NCI-H187 treated with DMSO at 0.1 percent for 48 hours (cell line): ENCODE data around the gene SRRM4.
"Not testable (repeated sequence)": the region's sequence is repeated elsewhere in the genome, so short reads cannot be mapped to it uniquely, and the experiment has no call there.

Source experiments
- DNase-seq: peaks from one replicate; lab custom pipeline; 2025; lab: John Stamatoyannopoulos, UW

SRRM4 gene

DNA sequence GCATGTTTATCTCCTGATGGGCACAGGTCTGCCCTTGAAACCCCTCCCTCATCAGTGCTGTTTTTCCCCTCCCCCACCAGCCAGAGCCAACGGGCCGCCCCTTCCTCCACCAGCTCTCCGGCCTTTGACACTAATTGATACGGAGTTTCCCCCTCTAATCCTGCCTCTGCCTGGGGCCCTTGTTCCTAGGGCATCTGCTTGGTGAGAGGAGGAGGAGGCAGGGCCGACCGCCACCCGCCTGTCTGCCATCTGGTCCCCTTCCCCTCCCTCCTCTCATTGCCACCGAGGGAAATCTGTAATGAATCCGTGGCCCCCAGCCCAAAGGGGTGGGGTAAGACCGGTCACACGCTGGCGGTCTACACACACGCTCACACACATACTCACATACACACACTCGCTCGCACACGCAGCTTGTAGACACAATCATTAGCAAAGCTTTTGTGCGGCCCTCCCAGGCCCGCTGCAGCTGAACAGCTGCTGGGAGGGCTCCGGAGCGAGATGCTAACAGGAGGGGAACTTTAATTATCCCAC is 27.4 kb downstream of the SRRM4 start:
- DNase-seq: no peak

DNA sequence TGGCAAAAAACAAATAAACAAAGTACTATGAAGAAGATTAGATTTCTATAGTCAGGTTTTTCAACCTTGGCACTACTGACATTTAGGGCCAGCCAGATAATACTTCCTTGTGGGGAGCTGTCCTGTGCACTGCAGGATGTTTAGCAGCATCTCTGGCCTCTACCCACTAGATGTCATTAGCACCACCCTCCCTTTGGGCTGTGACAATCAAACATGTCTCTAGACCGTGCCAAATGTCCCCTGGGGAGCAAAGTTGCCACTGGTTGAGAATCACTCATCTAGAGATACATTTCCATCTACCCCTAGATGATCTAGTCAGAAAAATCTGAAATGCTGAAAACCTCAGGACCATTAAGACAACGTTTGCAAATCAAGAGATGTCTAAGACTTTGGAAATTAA is 29.9 kb downstream of the SRRM4 start:
- no peak for DNase-seq

DNA sequence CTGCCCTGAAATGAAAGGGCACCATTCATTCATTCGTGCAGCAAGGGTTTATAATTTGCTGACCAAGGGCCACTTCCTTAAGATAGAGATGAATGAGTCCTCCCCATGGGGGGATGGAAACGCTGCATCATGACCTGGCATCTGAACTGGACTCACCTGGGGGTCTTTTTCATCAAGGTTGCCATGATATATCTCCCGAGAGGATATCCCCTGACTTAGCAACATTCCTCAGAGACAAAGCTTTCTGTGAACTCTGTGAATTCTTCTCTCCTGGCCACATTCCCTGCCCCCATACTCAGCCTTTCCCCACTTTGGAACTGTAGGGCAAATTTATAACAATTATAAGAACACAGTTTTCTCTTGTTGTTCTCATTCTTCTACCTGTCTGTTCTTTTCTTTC is 30.8 kb downstream of the SRRM4 start:
- no peak for DNase-seq

DNA sequence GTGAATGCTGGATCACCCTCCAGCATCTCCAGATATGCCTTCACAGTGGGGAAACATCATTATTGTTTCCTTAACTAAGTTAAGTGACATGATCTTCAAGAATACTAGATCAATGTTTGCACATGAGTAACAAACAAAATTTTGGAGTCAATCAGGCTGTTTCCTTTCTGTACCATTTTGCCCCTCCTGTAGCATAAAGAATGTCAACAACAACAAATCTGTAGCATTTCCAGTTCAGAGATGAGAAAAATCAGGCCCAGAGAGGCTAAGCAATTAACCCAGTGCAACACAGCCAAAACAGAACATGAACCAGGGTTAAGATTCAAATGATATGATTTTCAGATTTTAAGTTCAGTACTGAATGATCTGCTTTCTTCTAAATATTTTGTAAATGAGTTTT is 31.7 kb downstream of the SRRM4 start:
- DNase-seq: no peak

DNA sequence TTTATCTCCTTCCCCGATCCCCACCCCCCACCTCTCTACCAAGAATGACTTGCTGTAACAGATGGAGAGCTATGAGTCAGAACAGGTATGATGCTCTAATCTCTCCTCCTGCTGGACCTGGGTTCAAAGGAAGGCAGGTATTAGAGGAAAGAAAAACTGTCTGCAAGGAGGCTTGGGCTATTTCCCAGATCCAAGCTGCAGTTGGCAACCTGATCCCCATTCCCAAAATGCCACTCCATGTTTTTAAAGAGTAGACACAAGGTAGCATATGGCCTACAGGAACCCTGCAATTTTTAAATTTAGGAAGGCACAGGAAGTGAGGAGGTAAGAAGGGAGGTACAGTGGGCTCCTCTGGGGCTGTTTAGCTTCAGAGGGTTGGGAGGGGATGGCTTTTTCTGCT is 33.0 kb downstream of the SRRM4 start:
- no peak for DNase-seq

DNA sequence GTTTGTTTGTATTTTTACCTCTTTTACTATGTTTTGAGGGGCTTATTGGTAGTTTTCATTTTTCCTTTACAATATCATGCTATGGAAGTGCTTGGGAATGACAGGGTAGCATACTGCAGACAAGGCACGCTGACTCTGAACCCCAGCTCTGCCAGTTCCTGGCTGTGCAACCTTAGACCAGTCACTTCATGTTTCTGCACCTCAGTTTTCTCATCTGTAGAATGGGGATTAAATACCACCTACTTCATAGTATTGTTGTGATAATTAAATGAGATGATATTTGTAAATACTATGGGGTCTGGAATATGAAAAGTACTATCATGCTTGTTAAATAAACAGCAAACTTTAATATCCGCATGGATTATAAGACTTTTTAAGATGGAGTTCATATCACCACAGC is 35.4 kb downstream of the SRRM4 start:
- DNase-seq: no peak

DNA sequence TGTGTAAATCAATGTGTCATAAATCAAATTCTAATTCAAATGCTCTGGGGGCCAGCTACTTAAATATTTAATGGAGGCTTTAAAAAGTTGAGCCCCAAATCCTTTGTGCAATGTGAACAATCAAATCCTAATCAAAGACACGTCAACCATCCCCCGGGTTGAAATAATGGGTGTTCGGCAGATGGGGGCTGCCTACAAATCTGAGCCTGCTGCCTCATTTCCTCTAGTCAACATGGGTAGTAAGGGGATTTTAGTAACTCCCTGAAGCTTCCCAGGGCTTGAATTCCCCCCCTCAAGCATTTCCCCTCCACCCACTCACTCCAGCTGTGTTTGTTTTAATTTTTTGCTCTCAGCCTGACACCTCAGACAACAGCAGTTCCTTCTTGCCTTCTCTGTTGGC is 37.8 kb downstream of the SRRM4 start:
- DNase-seq: no peak

DNA sequence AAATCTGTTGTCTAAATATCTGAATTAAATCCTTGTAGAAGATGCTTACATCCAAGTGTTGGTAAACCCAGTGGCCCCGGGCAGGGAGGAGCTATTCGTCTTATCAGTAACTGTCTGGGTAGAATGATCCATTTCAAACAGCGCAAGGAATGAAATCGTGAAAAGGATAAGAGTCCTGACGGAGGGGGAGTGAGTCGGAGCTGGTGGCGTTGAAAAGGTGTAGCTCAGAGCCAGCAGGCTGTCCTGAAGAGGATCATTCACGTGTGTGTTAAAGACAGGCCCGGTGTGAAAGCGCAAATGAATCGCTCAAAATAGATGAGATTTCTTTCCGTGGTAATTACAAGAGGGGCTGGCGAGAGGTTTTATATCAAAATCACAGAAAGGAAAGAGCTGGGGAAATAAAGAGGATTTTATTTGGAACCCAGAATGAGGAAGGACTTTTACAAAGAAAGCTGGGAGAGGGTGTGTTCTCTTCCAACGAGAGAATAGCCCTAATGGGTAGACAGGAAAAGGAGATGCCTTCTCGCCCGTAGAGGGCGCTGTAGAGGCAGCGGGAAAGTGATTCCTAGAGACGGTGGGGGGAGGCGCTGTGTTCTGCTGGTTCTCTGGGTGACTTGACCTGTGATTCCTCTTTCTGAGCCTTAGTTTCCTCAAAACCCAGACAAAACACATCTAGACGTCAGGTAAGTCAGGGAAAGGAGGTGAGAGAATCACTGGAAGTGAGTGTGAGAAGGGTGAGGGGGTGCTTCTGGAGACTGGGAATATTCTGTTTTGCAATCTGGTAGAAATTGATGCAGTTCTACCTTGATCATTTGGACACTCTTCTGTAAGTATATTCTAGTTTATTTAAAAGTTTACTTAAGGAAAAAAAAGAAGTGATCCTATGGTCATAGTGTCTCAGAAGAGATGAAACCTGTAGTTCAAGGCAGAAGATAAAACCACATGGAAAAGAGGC is 39.3 kb downstream of the SRRM4 start:
- no peak for DNase-seq

DNA sequence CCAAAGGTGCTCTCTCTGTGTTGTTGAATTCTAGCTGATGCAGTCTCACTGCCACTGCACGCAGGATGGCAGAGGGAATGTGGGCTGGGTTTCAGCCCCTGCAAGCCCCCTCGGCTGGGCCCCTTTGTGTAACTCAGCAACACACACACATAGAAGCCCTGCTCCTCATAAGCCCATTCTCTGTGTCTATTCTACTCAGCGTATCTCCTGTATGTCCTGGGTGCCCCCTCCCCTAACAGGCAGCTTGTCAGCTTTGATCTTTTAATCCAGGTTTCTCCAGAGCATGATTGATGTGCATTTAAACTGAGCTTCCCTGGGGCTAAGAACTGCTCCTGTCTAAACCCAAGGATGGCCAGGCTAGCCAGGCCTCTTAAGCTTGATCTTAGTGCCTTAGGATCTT is 43.0 kb downstream of the SRRM4 start:
- DNase-seq: no peak

DNA sequence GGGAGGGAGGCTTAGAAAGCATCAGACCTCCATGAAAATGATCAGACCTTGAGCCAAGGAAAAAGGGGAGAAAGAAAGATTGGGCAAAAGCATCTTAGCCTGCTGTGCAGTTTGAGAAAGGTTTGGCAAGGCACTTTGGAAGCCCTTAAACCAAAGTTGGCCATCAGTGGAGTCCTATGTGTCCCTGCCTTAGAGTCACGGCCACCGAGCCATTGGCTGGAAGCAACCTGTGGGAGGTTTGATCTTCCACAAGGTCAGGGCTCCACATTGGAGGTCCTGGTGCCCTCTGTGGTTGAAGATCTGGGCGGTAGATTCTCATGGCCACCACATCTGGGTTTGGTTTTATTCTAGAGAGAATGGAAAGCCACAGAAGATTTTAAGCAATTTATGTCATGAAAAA is 44.4 kb downstream of the SRRM4 start:
- no peak for DNase-seq

DNA sequence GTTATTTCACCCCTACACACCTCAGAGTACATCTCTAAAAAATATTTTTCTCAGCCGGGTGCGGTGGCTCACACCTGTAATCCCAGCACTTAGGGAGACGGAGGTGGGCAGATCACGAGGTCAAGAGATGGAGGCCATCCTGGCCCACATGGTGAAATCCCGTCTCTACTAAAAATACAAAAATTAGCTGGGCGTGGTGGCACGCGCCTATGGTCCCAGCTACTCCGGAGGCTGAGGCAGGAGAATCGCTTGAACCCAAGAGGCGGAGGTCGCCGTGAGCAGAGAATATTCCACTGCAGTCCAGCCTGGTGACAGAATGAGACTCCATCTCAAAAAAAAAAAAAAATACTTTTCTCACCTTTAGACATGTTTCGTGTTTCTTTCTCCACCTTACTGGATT is 52.0 kb downstream of the SRRM4 start:
- not testable (repeated sequence) for DNase-seq

DNA sequence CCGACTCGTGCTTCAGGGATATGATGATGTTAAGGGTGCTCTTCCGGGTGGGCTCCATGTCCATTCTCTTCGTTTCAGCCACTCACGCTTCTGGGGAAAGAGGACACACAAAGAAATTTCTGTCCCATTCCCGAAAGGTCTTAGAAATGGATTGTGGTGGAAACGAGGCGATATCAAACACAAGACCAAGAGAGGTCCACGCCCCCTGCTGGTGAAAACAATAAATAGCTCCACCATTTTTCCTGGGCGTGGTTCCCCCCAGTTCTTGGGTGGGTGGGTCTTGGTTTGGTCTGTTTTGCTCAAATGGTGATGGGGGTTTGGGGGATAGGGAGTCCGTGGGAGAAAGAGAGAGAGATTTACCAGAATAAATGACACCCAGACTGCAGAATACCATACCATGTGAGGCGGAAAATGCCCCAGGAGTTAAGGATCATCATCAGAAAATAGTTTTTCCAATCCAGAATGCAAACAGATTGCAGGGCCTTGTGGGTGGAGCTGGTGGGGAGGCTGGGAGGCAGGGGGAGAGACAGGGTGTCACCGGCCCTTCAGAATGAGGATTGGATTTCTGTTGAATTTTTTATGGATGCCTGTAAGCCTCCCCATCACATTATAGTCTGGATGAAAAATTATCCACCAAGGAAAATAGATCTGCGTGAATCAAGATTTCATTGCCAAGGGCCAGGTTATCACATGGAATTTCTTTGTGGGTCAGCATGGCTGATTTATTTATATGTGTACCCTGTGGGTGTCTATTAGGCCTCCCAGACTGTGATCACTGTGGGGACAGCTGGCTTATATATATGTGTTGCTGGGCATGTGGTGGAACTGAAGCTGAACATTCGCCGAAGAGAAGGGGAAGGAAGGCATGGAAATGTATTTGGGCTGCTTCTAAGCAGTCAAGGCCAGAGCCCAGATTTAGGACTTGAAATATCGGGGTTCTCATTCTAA is 55.8 kb downstream of the SRRM4 start:
- no peak for DNase-seq

DNA sequence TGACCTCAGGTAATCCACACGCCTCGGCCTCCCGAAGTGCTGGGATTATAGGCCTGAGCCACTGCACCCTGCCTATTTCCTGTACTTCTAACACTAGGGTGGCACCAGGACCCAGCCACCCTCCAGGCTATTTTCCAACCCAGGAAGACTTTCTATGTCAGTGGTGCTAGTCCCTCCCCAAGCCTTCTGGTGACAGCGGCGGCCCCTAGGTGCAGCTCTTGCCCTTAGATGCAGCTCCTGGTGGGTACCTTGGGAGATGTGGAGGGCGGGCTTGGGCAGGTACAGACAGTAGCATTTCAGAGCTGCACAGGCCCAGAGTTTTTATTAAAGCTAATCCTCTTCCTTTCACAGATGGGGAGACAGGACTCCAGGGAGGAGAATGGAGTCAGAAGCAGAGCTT is 62.8 kb downstream of the SRRM4 start:
- DNase-seq: no peak

DNA sequence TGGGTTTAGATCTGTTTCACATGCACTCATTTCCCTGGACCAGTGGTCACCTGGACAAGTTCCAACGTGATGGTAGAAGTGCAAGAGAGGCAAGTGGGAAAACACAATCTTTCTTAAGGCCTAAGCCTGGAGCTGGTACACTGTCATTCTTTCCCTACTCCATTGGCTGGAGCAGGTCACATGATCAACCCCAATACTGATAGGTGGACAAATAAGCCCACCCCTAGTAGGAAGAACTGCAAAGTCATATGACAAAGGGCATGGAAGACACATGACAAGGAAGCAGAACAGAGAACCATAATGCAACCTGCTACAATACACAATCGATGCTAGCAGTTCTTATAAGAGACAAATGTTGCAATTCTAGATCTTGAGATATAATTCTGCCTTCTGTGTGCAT is 66.3 kb downstream of the SRRM4 start:
- DNase-seq: no peak

DNA sequence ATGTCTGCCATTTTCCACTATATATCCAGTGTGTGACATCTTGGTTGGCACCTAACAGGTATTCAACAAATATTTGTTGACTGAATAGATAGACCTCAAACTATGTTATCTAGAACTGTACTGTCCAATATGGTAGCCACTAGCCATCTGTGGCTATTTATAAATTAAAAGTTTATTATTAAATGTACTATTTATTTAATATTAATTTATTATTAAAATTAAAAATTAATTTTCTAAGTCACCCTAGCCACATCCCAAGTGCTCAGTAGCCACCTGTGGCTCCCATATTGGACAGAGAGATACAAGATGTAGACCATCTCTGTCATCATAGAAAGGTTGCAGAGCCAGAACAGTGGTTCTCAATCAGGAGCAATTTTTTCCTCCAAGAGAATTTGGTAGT is 69.3 kb downstream of the SRRM4 start:
- DNase-seq: no peak

DNA sequence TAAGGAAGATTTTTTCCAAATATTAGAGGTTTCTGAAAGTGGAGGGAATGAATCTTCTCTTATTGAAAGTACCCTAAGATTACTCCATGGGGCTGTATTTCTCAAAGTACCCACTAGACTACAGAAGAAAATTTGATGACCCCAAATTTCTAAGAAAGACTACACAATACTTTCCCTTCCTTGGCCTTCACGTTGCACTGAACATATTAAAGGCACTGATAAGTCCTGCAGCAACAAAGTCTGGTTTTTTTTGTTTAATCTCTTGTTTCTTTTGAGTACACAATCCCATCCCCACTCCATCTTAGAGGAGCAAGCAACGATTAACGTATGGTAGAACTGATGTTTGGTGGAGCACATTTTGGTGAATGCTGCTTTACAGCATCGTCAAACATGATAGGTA is 70.1 kb downstream of the SRRM4 start:
- DNase-seq: no peak

DNA sequence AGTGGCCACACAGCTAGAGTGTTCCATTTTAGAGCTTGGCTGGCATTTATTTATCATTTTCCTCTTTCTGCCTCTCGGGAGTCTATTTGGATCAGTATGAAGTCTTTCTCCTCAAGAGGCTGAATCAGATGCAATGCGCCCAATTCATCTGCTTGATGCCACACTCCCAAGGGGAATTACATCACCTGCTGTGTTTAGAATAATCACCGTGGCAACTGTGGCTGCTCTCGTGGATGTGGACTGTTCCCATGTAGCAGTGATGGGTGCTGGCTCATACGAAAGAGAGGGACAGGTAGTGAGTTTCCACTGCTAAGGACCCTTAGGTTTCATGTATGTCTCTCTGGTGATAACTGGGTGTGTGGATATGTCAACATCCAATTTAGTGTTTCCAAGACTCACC is 70.7 kb downstream of the SRRM4 start:
- no peak for DNase-seq

DNA sequence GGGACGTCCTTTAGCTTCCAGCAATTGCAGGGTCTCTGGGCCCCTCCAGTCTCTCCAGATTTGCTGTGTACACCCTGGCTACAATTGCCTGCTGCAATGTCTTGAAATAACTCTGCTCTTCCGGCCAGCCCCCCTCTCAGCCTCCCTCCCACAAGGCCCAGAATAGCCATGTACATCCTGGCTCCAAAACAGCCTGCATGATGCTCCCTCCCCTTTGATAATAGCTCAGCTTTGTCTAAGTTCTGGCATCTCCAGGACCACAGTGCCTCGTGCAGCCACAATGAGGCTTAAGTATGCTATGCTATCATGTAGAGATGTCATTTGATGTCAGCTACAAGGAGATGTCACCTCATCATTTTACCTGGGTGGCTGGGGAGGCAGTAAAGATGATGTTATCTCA is 74.6 kb downstream of the SRRM4 start:
- no peak for DNase-seq

DNA sequence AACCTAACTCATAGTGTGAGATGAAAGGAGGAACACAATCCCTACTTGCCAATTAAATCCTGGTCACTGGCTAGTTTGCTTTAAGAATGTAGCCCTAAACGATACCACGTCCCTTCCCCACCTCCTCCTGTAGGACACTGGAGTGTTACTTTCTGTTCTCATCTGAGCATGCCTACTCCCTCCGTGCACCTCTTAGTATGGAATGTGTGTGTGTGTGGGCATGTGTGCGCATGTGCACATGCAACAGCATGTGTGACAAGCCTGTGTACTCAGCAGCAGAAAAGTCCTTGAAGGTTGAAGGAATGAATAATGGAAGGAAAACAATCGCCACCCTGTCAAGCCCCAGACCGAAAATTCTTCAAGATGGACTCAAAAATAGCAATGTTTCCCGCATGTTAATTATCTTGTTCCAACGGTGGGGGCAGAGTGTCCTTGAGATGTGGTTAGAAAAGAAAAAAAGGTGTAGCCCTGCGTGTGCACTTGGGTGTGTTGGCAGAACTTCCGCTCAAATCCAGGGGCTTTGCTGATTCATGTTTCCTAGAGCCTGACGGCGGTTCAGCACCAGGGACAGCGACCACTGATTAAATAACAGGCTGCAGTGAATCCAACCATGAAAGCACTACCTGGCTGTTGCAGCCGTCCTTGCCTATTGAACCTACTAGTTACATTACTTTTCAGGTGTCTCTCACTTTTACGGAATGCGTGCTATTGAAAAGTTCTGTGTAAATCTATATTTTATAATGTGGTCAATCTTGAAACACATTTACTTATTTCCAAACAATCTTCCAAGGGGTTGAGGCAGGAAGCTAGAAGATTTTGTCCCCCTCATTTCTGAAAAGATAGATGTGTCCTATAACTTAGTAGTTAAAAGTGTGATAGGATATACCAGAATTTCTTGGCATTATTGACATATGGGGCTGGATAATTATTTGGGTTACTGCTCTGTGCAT is 79.8 kb downstream of the SRRM4 start:
- DNase-seq: peak; percentile 47

DNA sequence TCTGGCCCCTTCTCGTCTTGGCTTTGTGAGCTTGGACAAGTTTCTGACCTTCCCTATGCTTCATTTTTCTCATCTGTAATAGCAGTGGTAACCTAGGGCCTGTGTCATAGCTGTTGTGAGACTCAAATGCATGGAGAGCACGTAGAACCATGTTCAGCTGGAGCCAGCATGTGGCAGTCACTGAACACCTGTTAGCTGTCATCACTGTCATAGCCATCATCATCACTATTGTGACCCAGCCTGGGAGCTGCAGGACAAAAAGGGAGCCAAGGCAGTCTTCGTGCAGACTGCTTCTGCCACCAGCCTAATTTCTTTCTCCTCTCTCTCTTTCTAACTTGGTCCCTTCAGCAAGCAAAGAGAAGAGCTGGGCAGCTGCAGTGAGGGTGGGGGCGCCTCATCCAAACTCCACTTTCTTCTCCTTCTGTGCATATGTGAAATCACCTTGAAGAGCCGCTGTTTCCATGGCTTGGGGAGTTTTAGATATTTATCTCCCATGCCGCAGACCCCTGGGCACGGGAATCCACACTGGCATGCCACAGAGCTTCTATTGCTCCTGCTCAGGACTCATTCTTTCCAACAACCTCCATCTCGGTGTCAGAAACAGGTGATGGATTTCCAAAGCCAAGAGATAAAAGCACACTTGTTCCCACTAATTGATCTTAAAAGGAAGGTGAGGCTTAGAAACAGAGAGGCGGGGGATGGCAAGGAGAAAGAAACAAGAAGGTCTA is 87.0 kb downstream of the SRRM4 start:
- DNase-seq: peak; percentile 39

DNA sequence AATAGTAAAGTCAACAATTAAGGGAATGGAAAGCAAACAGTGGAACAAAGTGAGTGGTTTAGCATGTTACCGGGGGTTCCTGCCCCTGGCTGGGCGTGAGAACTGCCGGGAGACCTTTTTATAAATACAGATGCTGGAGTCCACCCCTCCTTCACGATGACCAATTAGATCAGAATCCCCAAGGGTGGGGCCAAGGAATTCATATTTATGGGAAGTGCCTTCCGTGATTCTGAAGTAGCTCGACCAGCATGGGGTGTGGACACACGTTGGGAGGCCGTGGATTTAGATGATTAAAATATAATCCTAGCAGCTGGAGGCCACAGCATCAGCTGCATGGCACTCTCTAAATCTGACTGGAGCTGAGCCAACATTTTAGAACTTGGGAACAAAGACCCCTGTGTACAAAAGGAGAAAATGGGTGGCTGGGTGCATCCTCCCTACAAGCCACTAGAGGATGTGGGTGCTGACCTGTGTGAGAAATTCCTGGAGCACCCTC is 87.9 kb downstream of the SRRM4 start:
- DNase-seq: peak; percentile 79
